Activated CD4-positive, alpha-beta T cell treated with anti-CD3 and anti-CD28 coated beads for 4 hours (primary cell): ENCODE results near the gene GNS.

Source experiments
- DNase-seq, 2 donors: peaks; one replicate each; pipeline ENCODE4 v3.0.0-alpha.2; 2020

Gene GNS

GRCh38 chr12:64671681-64672080 lies 87.5 kb downstream of the GNS start:
- no peak for DNase-seq

GRCh38 chr12:64670919-64671639 lies 88.1 kb downstream of the GNS start:
- DNase-seq: no peak

- no peak for DNase-seq
Measured at GRCh38 chr12:64670019-64670418, 89.2 kb downstream of the GNS start.

GRCh38 chr12:64669270-64669842 lies 89.8 kb downstream of the GNS start:
- DNase-seq: peak in 1 of 2 donors; percentile 40

- no peak for DNase-seq
Measured at GRCh38 chr12:64667793-64668192, 91.4 kb downstream of the GNS start.

GRCh38 chr12:64666054-64666914 lies 92.9 kb downstream of the GNS start:
- no peak for DNase-seq

- DNase-seq: peak in 1 of 2 donors; percentile 42
Measured at GRCh38 chr12:64665514-64665913, 93.7 kb downstream of the GNS start.
